ENCODE measurements around the gene ARHGAP44. TPM values are rescaled to one million over a fixed set of nuclear protein-coding genes. Genes with fewer than 3 reads are reported as not detected.

Gene ARHGAP44
- total RNA-seq, 1 experiment from 2014 or later, result 17.1 TPM

- no peak for TF ChIP-seq CTCF (IDR thresholded peaks at IDR 0.05; ENCODE audit: unreplicated experiment)
- H3K9me3 Mint-ChIP-seq (ENCODE audit: low read depth, unreplicated experiment), result no peaks in the 10 kb centered on the region
- no peak overlapping the region for H3K4me3 Mint-ChIP-seq (ENCODE audit: low read depth, unreplicated experiment)
- H3K27ac Mint-ChIP-seq (ENCODE audit: unreplicated experiment), result no peak overlapping the region
- intact Hi-C loops (cut with micrococcal nuclease; ENCODE audit: unreplicated experiment), result no loop called here
- H3K36me3 Mint-ChIP-seq (ENCODE audit: insufficient read depth, unreplicated experiment), result peaks cover 25% of the 10 kb centered on the region
- CTCF ChIA-PET, result interaction anchor here (0.7 kb wide), 1 partner anchor 8 kb away, joined by 5 read pairs; no protein-coding TSS in a partner anchor
- H3K4me1 Mint-ChIP-seq (ENCODE audit: low read depth, unreplicated experiment), result no peaks in the 10 kb centered on the region
- BruUV-seq (replicated peaks), result no TSS peak
- no peaks in the 10 kb centered on the region for H3K27me3 Mint-ChIP-seq (ENCODE audit: unreplicated experiment)
- no peak for DNase-seq
These were observed 207.6 kb downstream of the ARHGAP44 start for GRCh38 chr17:12996941-12997340.

GRCh38 chr17:12998461-12998860 lies 209.2 kb downstream of the ARHGAP44 start:
- BruUV-seq (replicated peaks), result no TSS peak
- H3K27ac Mint-ChIP-seq (ENCODE audit: unreplicated experiment), result no peak overlapping the region
- TF ChIP-seq CTCF (IDR thresholded peaks at IDR 0.05; ENCODE audit: unreplicated experiment), result no peak
- CTCF ChIA-PET, result no interaction called here
- no peaks in the 10 kb centered on the region for H3K9me3 Mint-ChIP-seq (ENCODE audit: low read depth, unreplicated experiment)
- H3K27me3 Mint-ChIP-seq (ENCODE audit: unreplicated experiment), result no peaks in the 10 kb centered on the region
- H3K4me1 Mint-ChIP-seq (ENCODE audit: low read depth, unreplicated experiment), result no peaks in the 10 kb centered on the region
- no peak overlapping the region for H3K4me3 Mint-ChIP-seq (ENCODE audit: low read depth, unreplicated experiment)
- DNase-seq, result no peak
- peaks cover 25% of the 10 kb centered on the region for H3K36me3 Mint-ChIP-seq (ENCODE audit: insufficient read depth, unreplicated experiment)
- intact Hi-C loops (cut with micrococcal nuclease; ENCODE audit: unreplicated experiment), result no loop called here

- BruUV-seq (replicated peaks), result no TSS peak
- no peaks in the 10 kb centered on the region for H3K27me3 Mint-ChIP-seq (ENCODE audit: unreplicated experiment)
- CTCF ChIA-PET, result no interaction called here
- no peaks in the 10 kb centered on the region for H3K4me1 Mint-ChIP-seq (ENCODE audit: low read depth, unreplicated experiment)
- no peak overlapping the region for H3K27ac Mint-ChIP-seq (ENCODE audit: unreplicated experiment)
- no peak for DNase-seq
- intact Hi-C loops (cut with micrococcal nuclease; ENCODE audit: unreplicated experiment), result no loop called here
- H3K36me3 Mint-ChIP-seq (ENCODE audit: insufficient read depth, unreplicated experiment), result peaks cover 26% of the 10 kb centered on the region
- TF ChIP-seq CTCF (IDR thresholded peaks at IDR 0.05; ENCODE audit: unreplicated experiment), result no peak
- H3K4me3 Mint-ChIP-seq (ENCODE audit: low read depth, unreplicated experiment), result no peak overlapping the region
- no peaks in the 10 kb centered on the region for H3K9me3 Mint-ChIP-seq (ENCODE audit: low read depth, unreplicated experiment)
These were observed 209.6 kb downstream of the ARHGAP44 start for GRCh38 chr17:12998874-12999273.

GRCh38 chr17:13000561-13000960 lies 211.3 kb downstream of the ARHGAP44 start:
- no peak for DNase-seq
- no peaks in the 10 kb centered on the region for H3K27me3 Mint-ChIP-seq (ENCODE audit: unreplicated experiment)
- intact Hi-C loops (cut with micrococcal nuclease; ENCODE audit: unreplicated experiment), result loop anchor here (5.0 to 10.0 kb wide), 3 partner anchors 256 to 453 kb away; partner anchors contain the start of gene MYOCD
- no peaks in the 10 kb centered on the region for H3K4me1 Mint-ChIP-seq (ENCODE audit: low read depth, unreplicated experiment)
- BruUV-seq (replicated peaks), result no TSS peak
- H3K9me3 Mint-ChIP-seq (ENCODE audit: low read depth, unreplicated experiment), result no peaks in the 10 kb centered on the region
- TF ChIP-seq CTCF (IDR thresholded peaks at IDR 0.05; ENCODE audit: unreplicated experiment), result no peak
- no peak overlapping the region for H3K27ac Mint-ChIP-seq (ENCODE audit: unreplicated experiment)
- no peak overlapping the region for H3K4me3 Mint-ChIP-seq (ENCODE audit: low read depth, unreplicated experiment)
- peaks cover 17% of the 10 kb centered on the region for H3K36me3 Mint-ChIP-seq (ENCODE audit: insufficient read depth, unreplicated experiment)
- CTCF ChIA-PET, result no interaction called here

All from Calu3 (cell line).